ELR (cell line): Measurements from ENCODE around the gene ZNF428.
"Not testable (repeated sequence)": the region's sequence is repeated elsewhere in the genome, so short reads cannot be mapped to it uniquely, and the experiment has no call there.

Source experiments
- DNase-seq: peaks from one replicate; pipeline ENCODE4 v3.0.0-alpha.2; 2015; ENCODE audit warnings: low read depth

ZNF428 gene

GRCh38 chr19:43592800-43593350 lies 26.6 kb downstream of the ZNF428 start:
- DNase-seq, result no peak

DNA sequence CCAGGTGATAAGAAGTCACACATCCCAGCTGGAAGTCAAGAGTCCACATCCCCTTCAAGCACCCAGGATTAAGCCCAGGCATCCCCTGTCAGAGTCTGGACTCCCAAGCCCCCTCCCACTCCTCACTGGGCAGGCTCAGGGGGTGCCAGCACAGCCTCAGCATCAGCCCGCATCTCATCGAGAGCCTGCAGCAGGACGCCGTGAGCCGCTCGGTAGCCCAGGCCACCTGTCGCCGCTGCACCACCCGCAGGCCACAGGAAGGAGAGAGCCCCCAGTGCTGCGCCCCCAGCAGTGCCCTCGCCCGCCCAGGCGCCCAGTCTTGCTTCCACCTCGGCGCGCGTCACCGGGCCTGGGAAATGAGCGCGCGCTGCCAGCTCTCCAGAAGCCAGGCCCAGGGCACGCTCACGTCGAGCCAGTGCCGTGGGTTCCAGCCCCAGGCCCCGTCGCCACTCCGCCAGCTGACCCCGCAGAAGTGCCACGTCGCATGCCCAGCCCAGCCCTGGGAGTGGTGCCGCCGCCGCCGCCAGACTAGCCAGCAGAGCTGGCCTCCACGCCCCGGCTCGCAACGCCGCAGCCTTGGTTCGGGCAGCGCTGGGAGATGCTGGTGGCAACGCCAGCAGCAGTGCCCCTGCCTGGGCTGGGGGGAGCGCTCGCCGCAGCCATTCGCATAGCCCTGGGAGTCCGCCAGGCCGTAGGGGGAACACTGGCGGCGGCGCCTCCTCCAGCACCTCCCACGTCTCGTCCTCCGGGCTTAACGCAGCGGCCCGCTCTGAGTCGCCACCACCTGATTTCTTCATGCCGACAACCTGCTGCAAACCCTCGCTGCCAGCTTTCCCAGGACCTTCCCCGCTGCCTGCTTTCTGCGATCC lies 27.3 kb downstream of the ZNF428 start:
- no peak for DNase-seq

GRCh38 chr19:43589678-43590077 lies 29.8 kb downstream of the ZNF428 start:
- DNase-seq, result no peak

DNA sequence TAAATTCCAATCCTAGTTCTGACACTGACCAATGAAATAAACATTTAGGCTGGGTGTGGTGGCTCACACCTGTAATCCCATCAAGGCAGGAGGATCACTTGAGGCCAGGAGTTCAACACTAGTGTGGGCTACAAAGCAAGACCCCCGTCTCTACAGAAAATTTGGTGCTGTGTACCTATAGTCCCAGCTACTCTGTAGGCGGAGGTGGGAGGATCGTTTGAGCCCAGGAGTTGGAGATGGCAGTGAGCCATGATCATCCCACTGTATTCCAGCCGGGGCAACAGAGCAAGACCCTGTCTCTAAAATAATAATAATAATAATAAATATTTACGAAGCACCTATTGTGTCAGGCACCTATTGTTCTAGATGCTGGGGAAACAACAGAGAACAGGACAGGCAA lies 30.2 kb downstream of the ZNF428 start:
- no peak for DNase-seq

DNA sequence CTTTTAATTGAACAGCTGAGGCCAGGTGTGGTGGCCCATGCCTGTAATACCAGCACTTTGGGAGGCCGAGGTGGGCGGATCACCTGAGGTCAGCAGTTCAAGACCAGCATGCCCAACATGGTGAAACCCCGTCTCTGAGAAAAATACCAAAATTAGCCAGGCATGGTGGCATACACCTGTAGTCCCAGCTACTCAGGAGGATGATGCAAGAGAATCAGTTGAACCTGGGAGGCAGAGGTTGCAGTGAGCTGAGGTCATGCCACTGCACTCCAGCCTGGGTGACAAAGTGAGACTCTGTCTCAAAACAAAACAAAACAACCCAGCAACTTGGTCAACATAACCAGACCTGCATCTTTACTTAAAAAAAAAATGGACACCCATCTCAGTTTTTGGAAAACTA lies 32.4 kb downstream of the ZNF428 start:
- DNase-seq, result not testable (repeated sequence)

DNA sequence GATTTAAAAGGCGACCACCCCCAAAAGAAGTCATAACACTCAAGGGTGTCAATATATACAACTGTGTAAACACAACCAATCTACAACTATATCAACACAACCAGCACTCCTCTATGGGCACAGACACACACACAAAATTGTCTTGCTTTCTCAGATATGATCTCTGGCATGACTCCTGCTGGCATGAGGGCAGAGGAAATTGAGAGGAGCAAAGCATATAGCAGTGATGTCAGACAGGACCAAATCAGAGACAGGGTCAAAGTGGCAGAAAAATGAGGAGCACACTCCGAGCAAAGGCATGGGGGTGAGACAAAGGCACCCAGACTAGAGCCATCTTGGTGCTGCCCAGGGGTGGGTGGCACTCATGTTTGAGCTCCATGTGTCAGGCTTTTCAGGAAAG lies 33.1 kb downstream of the ZNF428 start:
- no peak for DNase-seq

DNA sequence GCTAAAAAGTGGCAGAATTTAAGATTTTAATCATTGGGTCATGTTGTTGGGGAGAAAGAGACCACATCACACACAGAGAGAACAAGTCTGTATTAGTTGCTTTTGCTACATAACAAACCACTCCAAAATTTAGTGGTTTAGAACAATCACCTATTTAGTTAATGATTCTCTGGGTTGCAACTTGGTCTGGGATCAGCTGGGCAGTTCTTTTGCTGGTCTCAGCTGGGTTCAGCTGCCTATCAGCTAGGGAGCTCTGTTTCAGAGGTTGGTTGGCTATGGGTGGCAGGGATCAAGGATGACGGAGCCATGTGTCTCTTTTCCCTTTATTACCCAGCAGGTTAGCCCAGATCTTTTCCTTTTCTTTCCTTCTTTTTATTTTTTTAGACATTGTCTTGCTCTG lies 34.9 kb downstream of the ZNF428 start:
- no peak for DNase-seq

DNA sequence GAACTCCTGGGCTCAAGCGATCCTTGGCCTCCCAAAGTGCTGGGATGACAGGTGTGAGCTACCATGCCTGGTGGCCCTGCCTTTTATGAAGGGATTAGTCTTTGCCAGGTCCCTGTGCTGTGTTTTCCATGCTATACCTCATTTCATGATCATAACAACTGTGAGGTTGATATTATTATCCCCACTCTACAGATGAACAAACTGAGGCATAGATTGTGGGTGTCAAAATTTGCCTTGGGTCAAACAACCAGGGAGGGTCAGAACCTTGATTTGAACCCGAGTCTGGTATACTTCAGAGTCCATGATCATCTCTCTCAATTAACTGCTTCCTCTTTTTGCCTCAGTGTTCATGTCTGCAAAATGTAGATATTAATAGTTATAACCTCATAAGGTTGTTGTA lies 36.9 kb downstream of the ZNF428 start:
- no peak for DNase-seq

GRCh38 chr19:43581467-43581866 lies 38.0 kb downstream of the ZNF428 start:
- DNase-seq, result no peak

- no peak for DNase-seq
Measured at GRCh38 chr19:43578787-43579186, 40.6 kb downstream of the ZNF428 start.

GRCh38 chr19:43575955-43576878 lies 43.2 kb downstream of the ZNF428 start:
- DNase-seq, result no peak

- DNase-seq, result peak; percentile 99
Measured at GRCh38 chr19:43575156-43575950, 44.1 kb downstream of the ZNF428 start, which contains the start of the genes PINLYP and XRCC1. TSS of gene PINLYP (plus strand) at chr19:43575801. CDS start at chr19:43577192, 1,391 bp downstream. TSS of gene XRCC1 (minus strand) at chr19:43575527. CDS start at chr19:43575458, 69 bp downstream.

DNA sequence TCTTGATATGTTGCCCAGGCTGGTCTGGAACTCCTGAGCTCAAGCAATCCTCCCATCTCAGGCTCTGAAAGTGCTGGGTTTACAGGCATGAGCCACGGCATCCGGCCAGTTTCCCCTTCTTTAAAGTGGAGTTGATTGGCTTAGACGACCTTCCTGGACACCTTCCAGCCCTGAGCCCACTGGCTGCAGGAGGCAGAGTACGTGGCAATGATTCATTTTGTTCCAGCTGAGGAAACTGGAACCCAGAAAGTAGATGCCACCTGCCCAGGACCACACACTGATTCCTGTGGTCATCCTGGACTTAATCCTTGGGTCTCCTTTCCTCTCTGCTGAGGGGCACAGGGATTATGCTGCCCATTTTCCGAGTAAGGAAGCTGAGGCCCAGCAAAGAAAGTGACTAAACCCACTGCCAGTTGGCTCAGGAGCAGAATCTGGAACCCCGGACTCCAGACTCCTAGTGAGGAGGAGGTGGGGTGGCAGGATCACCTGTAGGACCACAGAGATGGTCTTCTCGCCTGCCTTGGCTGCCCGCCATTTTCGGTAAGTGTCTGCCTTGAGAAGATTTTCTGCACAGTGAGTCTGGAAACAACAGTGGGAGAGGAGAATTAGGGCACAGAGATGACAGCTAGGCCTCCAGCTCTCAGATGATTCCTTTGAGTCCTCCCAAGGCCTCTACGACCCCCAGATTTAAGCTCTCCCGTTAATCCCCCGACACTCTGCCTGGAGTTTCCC lies 44.8 kb downstream of the ZNF428 start:
- peak; percentile 79 for DNase-seq

DNA sequence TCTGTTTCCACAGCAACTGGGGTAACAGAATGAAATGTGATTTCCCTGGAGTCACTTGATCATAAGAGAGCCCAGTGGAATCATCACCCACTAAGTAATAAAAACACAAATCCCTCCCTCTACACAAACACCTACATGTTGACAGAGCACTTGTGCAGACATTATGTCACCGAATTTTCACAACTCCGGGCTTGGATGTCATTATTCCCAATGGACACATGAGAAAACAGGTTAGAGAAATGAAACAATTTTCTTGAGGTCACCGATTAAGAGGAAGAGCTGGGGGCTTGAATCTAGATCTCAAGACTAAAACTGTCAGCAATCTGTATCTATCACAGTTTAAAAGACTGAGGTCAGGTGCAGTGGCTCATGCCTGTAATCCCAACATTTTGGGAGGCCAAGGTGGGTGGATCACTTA lies 47.2 kb downstream of the ZNF428 start:
- no peak for DNase-seq

DNA sequence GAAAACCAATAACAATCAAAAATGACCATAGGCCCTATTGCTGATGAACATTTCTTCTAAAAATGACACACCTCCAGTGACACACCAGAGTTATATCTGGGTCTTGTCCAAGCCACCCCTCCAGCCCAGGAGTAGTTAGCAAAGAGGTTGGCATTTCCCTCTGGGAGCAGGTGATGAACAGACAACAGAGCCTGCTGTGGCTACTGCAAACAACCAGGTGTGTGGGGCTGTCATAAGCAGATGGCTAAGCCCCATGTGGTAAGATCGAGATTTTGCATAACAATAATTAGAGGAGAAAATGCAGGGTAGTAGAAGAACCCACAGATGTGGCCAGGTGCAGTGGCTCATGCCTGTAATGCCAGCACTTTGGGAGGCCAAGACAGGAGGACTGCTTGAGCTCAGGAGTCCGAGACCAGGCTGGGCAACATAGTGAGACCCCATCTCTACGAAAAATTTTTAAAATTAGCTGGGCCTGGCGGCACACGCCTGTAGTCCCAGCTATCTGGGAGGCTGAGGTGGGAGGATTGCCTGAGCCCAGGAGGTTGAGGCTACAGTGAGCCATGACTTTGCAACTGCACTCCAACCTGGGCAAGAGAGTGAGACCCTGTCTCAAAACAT lies 49.1 kb downstream of the ZNF428 start:
- DNase-seq, result peak; percentile 22

GRCh38 chr19:43569657-43570056 lies 49.8 kb downstream of the ZNF428 start:
- no peak for DNase-seq

DNA sequence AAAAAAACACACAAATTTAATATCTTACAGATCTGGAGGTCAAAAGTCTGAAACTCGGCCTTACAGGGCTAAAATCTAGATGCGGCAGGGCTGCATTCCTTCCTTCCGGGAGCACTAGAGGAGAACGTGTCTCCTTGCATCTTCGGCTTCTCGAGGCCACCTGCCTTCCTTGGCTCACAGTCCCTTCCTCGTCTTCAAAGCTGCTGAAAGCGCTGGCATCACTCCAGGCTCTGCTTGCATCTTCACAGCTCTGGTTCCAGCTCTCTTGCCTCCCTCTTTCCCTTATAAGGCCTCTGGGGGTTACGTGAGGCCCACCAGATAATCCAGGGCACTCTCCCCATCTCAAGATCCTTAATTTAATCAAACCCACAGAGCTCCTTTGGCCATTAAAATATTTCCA lies 54.6 kb downstream of the ZNF428 start:
- no peak for DNase-seq

- DNase-seq, result no peak
Measured at GRCh38 chr19:43563816-43564457, 55.5 kb downstream of the ZNF428 start.

- peak; percentile 95 for DNase-seq
Measured at GRCh38 chr19:43562698-43563241, 56.7 kb downstream of the ZNF428 start.
